GM18526 (cell line): ENCODE results near the gene RIPOR2.

ENCODE experiments used
- POLR2A ChIP-seq: IDR thresholded peaks from 3 replicates; pipeline ENCODE4 v1.6.1; 2011; ENCODE audit not compliant: insufficient read length; ENCODE audit errors: extremely low read depth

The RIPOR2 gene

DNA sequence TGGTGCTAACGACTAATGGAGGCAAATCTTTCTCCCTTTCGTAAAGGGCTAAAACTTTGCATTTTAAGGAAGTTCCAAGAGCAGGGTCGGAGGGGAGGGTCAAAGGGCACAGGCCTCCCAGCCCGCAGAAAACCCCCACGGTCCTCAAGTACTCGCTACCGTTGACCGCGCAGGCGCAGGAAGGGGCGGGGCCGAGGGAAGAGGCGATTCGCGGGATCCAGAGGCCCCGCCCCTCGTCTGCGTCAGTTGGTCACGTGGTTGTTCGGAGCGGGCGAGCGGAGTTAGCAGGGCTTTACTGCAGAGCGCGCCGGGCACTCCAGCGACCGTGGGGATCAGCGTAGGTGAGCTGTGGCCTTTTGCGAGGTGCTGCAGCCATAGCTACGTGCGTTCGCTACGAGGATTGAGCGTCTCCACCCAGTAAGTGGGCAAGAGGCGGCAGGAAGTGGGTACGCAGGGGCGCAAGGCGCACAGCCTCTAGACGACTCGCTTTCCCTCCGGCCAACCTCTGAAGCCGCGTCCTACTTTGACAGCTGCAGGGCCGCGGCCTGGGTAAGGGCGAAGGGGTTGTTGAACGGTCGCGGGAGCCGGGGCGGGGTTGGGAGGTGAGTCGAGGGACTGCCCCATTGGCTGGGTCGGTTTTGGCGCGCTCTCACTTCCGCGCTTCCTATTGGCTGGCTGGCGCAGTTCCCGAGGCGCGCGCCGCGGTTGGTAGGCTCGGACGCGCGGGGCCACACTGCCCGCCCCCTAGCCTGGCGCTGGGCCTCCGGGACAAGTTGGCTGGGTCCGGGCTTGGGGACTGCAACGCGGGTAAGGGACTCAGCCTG lies 160.9 kb downstream of the RIPOR2 start, which contains the start of gene GMNN:
GMNN (plus strand) TSS at position 242 of the 824 bp plus-strand sequence. CDS start 2,310 bp downstream, outside the sequence.
- peak; percentile 94 for TF ChIP-seq POLR2A

DNA sequence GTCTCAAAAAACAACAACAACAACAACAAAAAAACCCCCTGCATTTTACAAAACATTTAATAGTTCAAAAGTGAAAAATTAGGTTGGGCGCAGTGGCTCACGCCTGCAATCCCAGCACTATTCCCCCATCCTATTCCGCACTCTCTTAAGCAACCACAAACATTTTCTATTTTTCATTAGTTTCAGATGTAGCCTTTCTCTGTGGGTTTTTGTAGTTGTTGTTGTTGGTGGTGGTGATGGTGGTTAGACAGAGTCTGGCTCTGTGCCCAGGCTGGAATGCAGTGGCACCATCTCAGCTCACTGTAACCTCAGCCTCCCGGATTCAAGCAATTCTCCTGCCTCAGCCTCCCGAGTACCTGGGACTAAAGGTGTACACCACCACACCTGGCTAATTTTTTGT lies 167.4 kb downstream of the RIPOR2 start:
- no peak for TF ChIP-seq POLR2A

DNA sequence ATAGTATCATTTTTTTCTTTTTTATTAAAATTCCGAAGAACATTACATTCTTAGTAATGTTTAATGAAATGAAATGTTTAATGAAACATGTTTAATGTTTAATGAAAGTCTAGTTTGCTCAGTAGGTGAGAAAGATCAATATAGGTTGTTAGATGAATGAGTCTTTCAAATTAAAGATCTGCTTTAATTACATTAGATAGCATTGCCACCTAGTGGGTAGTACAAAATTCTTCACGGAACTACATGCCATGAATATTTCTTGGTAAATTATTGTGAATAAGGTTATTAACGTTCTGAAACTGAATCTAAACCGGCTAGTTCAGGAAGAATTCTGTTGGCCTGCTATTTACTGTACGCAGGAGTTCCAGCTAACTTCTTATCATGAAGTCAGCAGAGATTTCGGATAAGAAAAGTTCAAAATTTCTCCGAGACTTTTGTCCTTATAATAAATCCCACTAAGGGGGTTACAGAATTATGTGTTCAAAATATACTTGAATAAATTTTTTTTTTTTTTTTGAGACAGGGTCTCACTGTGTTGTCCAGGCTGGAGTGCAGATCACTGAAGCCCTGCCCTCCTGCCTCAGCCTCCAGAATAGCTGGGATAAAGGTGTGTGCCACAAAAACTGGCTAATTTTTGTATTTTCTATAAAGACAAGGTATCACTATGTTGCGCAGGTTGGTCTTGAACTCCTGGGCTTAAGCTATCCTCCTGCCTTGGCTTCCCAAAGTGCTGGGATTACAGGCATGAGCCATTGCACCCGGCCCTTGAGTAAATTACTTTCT lies 168.9 kb downstream of the RIPOR2 start:
- TF ChIP-seq POLR2A = no peak

DNA sequence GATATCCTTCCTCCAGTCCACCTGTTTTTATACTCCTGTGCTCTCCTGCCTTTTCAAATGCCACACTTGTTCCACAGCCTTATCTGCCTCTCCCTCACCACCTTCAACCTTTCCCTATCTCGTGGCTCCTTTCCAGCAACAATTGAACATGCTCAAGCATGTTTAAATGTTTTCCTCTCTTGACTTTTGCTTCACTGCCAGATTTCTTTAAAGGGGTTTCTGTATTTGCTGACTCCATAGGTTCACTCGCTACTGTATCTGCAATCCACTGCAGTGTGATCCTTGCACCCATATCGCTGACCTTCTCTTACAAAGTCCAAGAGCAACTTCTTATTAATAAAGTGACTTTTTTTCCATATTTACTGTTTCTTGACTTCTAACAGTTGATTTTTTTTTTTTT lies 172.2 kb downstream of the RIPOR2 start:
- no peak for TF ChIP-seq POLR2A

DNA sequence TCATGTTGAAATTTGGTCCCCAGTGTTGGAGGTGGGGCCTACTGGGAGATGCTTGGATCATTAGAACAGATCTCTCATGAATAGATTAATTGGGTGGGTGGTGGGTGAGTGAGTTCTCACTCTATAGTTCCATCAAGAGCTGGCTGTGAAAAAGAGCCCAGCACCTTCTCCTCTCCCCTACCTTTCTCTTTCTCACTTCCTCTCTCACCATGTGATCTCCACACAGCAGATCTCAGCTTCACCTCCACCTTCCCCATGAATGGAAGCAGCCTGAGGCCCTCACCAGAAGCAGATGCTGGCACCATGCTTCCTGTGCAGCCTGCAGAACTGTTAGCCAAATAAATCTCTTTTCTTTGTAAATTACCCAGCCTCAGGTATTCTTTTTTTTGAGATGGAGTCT lies 173.9 kb downstream of the RIPOR2 start:
- no peak for TF ChIP-seq POLR2A

- TF ChIP-seq POLR2A = no peak
Measured at GRCh38 chr6:24761193-24761835, 174.4 kb downstream of the RIPOR2 start.

- no peak for TF ChIP-seq POLR2A
Measured at GRCh38 chr6:24760210-24760609, 175.6 kb downstream of the RIPOR2 start.

DNA sequence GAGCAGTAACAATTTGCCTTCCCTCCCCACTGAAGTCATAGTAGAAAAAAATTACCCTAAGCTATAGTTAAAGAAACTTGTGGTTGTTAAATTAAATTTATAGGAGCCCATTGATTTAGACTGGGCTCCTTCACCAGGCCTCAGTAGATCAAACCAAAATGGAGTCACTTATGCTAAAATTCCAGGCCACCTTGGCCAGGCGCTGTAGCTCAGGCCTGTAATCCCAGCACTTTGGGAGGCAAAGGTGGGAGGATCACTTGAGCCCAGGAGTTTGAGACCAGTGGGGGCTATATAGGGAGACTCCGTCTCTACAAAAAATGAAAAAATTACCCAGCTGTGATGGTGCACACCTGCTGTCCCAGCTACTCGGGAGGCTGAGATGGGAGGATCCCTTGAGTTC lies 176.0 kb downstream of the RIPOR2 start:
- no peak for TF ChIP-seq POLR2A

GRCh38 chr6:24757611-24758010 lies 178.1 kb downstream of the RIPOR2 start:
- no peak for TF ChIP-seq POLR2A

DNA sequence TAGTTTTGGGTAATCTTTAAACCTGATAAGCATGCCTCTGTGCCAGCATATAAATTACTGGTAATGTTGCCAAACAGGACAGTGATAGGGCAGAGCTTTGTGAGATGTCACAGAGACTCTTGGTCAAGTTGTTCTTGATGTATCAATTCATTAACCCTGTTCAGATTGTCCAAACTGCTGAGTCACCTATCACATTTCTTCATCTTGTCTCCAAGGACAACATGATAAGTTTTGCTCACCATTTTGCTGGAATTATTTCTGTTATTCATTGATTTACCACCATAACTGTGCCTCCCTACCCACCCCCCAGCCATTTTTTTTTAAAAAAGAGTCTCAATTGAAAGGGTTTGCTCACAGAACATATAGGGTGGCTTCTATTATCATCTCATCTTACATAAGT lies 180.5 kb downstream of the RIPOR2 start:
- no peak for TF ChIP-seq POLR2A
